ENCODE results near the gene SLC27A5. TPM values are rescaled to one million over a fixed set of nuclear protein-coding genes. Genes with fewer than 3 reads are reported as not detected.
A peak's percentile ranks its signal among the peaks of the same experiment; 100 is the strongest.

Gene SLC27A5
- total and polyA plus RNA-seq, 2 of the 13 experiments (the other 11 are each of a cell fraction or from before 2014, with no cell fraction given) = 30.3 to 40.2 TPM

DNA sequence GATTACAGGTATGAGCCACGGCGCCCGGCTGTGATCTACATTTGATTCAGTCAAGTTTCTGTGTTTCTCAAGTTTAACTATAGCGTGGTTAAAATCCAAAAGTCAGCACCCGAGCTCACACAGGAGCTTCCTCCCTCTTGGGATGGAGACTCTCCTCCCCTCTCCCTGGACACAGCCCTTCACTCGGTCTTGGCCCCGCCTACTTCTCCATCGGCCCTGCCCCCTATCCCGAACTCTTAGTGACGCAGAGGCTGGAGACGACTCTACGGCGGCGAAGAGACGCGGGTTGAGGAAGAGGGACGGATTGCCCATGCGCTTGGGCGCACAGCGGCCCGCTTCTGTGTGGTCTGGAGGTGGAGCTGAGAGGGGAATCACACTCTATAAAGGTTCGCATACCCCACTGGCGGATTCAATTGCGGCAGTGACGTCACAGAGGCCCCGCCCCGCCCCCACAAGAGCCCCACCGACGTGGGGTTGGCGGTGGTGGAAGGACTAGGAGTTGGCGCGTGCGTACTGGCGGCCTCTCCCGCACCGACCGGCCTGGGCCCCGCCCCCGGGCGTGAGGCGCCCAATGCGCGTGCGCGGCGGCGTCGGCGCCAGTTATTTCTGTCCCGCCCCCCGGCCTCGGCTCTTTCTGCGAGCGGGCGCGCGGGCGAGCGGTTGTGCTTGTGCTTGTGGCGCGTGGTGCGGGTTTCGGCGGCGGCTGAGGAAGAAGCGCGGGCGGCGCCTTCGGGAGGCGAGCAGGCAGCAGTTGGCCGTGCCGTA is 32.2 kb upstream of the SLC27A5 start, which contains the start of gene TRIM28 (continued):
- TF ChIP-seq, protein P1, sequence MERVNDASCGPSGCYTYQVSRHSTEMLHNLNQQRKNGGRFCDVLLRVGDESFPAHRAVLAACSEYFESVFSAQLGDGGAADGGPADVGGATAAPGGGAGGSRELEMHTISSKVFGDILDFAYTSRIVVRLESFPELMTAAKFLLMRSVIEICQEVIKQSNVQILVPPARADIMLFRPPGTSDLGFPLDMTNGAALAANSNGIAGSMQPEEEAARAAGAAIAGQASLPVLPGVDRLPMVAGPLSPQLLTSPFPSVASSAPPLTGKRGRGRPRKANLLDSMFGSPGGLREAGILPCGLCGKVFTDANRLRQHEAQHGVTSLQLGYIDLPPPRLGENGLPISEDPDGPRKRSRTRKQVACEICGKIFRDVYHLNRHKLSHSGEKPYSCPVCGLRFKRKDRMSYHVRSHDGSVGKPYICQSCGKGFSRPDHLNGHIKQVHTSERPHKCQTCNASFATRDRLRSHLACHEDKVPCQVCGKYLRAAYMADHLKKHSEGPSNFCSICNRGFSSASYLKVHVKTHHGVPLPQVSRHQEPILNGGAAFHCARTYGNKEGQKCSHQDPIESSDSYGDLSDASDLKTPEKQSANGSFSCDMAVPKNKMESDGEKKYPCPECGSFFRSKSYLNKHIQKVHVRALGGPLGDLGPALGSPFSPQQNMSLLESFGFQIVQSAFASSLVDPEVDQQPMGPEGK (CRISPR knock-in tag; IDR thresholded peaks at IDR 0.05) = peak; percentile 74
- no peak for TF ChIP-seq HCFC1 (IDR thresholded peaks at IDR 0.05; ENCODE audit: low read depth, low read length)
- TF ChIP-seq, protein P2, sequence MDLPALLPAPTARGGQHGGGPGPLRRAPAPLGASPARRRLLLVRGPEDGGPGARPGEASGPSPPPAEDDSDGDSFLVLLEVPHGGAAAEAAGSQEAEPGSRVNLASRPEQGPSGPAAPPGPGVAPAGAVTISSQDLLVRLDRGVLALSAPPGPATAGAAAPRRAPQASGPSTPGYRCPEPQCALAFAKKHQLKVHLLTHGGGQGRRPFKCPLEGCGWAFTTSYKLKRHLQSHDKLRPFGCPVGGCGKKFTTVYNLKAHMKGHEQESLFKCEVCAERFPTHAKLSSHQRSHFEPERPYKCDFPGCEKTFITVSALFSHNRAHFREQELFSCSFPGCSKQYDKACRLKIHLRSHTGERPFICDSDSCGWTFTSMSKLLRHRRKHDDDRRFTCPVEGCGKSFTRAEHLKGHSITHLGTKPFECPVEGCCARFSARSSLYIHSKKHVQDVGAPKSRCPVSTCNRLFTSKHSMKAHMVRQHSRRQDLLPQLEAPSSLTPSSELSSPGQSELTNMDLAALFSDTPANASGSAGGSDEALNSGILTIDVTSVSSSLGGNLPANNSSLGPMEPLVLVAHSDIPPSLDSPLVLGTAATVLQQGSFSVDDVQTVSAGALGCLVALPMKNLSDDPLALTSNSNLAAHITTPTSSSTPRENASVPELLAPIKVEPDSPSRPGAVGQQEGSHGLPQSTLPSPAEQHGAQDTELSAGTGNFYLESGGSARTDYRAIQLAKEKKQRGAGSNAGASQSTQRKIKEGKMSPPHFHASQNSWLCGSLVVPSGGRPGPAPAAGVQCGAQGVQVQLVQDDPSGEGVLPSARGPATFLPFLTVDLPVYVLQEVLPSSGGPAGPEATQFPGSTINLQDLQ (CRISPR knock-in tag; IDR thresholded peaks at IDR 0.05) = peak; percentile 41; the same call in 1 of the 2 replicates
- no peak for TF ChIP-seq CCAR2 (optimal IDR thresholded peaks at IDR 0.05; ENCODE audit: low read depth, low read length)
- TF ChIP-seq, protein P3, sequence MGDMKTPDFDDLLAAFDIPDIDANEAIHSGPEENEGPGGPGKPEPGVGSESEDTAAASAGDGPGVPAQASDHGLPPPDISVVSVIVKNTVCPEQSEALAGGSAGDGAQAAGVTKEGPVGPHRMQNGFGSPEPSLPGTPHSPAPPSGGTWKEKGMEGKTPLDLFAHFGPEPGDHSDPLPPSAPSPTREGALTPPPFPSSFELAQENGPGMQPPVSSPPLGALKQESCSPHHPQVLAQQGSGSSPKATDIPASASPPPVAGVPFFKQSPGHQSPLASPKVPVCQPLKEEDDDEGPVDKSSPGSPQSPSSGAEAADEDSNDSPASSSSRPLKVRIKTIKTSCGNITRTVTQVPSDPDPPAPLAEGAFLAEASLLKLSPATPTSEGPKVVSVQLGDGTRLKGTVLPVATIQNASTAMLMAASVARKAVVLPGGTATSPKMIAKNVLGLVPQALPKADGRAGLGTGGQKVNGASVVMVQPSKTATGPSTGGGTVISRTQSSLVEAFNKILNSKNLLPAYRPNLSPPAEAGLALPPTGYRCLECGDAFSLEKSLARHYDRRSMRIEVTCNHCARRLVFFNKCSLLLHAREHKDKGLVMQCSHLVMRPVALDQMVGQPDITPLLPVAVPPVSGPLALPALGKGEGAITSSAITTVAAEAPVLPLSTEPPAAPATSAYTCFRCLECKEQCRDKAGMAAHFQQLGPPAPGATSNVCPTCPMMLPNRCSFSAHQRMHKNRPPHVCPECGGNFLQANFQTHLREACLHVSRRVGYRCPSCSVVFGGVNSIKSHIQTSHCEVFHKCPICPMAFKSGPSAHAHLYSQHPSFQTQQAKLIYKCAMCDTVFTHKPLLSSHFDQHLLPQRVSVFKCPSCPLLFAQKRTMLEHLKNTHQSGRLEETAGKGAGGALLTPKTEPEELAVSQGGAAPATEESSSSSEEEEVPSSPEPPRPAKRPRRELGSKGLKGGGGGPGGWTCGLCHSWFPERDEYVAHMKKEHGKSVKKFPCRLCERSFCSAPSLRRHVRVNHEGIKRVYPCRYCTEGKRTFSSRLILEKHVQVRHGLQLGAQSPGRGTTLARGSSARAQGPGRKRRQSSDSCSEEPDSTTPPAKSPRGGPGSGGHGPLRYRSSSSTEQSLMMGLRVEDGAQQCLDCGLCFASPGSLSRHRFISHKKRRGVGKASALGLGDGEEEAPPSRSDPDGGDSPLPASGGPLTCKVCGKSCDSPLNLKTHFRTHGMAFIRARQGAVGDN (CRISPR knock-in tag; IDR thresholded peaks at IDR 0.05) = peak; percentile 71
- no peak for TF ChIP-seq ZNF607 (CRISPR knock-in tag; IDR thresholded peaks at IDR 0.05; ENCODE audit: borderline replicate concordance)
- TF ChIP-seq, protein P4, sequence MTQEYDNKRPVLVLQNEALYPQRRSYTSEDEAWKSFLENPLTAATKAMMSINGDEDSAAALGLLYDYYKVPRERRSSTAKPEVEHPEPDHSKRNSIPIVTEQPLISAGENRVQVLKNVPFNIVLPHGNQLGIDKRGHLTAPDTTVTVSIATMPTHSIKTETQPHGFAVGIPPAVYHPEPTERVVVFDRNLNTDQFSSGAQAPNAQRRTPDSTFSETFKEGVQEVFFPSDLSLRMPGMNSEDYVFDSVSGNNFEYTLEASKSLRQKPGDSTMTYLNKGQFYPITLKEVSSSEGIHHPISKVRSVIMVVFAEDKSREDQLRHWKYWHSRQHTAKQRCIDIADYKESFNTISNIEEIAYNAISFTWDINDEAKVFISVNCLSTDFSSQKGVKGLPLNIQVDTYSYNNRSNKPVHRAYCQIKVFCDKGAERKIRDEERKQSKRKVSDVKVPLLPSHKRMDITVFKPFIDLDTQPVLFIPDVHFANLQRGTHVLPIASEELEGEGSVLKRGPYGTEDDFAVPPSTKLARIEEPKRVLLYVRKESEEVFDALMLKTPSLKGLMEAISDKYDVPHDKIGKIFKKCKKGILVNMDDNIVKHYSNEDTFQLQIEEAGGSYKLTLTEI (CRISPR knock-in tag; conservative IDR thresholded peaks at IDR 0.05) = no peak
- no peak for TF ChIP-seq PHF20 (CRISPR knock-in tag; IDR thresholded peaks at IDR 0.05)
- 0 out of 2 replicates have a peak, but pooled peaks have one; percentile 13 for TF ChIP-seq NFKBIZ (CRISPR knock-in tag; IDR thresholded peaks at IDR 0.05)
- no peak; the same call in 1 of the 2 replicates for TF ChIP-seq ZBTB8A (CRISPR knock-in tag; IDR thresholded peaks at IDR 0.05; ENCODE audit: borderline replicate concordance, low read depth)
- no peak for TF ChIP-seq ZNF20 (CRISPR knock-in tag; IDR thresholded peaks at IDR 0.05)
- no peak; the same call in none of the 2 replicates for TF ChIP-seq REPIN1 (CRISPR knock-in tag; IDR thresholded peaks at IDR 0.05; ENCODE audit: borderline replicate concordance, low read depth)
- peak; percentile 62 for TF ChIP-seq SPEN (CRISPR knock-in tag; IDR thresholded peaks at IDR 0.05; ENCODE audit: low read depth)
- TF ChIP-seq TP53 (CRISPR knock-in tag; conservative IDR thresholded peaks at IDR 0.05) = no peak
- TF ChIP-seq, protein P5, sequence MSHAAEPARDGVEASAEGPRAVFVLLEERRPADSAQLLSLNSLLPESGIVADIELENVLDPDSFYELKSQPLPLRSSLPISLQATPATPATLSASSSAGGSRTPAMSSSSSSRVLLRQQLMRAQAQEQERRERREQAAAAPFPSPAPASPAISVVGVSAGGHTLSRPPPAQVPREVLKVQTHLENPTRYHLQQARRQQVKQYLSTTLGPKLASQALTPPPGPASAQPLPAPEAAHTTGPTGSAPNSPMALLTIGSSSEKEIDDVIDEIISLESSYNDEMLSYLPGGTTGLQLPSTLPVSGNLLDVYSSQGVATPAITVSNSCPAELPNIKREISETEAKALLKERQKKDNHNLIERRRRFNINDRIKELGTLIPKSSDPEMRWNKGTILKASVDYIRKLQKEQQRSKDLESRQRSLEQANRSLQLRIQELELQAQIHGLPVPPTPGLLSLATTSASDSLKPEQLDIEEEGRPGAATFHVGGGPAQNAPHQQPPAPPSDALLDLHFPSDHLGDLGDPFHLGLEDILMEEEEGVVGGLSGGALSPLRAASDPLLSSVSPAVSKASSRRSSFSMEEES (CRISPR knock-in tag; IDR thresholded peaks at IDR 0.05) = no peak

All from HepG2 (cell line).